Heart left ventricle (tissue), 16 donors: ENCODE results near the gene CBX5. TPM values are rescaled to one million over a fixed set of nuclear protein-coding genes. Genes with fewer than 3 reads are reported as not detected.
A peak's percentile ranks its signal among the peaks of the same experiment; 100 is the strongest.
"Not testable (repeated sequence)": the region's sequence is repeated elsewhere in the genome, so short reads cannot be mapped to it uniquely, and the experiment has no call there.

Source experiments
- ATAC-seq, 4 donors: fragments of 200-7000 bp; cut with Tn5 transposase; one replicate each; pipeline ENCODE4 v1.9.1; 2020 to 2022; ENCODE audit warnings: moderate library complexity in 4 of 4, mild to moderate bottlenecking in 3 of 4, moderate number of reproducible peaks in 1 of 4
- DNase-seq, 5 donors: peaks; one replicate each; pipeline ENCODE4 v3.0.0-alpha.2; 2020
- H3K27ac ChIP-seq, 12 donors: fragments of 200-600 bp; sonication (generic) in 4 of 12; one replicate each; pipeline versions ENCODE4 v1.5.0 to v1.8.0; 2016 to 2022; ENCODE audit warnings: mild to moderate bottlenecking in 2 of 12
- H3K27me3 ChIP-seq, 9 donors: fragments of 200-600 bp; sonication (generic) in 2 of 9; one replicate each; pipeline versions ENCODE4 v1.5.1 to v1.8.0; 2016 to 2022; ENCODE audit warnings: mild to moderate bottlenecking in 3 of 9
- H3K36me3 ChIP-seq, 9 donors: fragments of 200-600 bp; sonication (generic) in 2 of 9; one replicate each; pipeline versions ENCODE4 v1.5.0 to v1.8.0; 2018 to 2022; ENCODE audit warnings: mild to moderate bottlenecking in 2 of 9
- H3K4me1 ChIP-seq, 12 donors: fragments of 200-600 bp; sonication (generic) in 4 of 12; one replicate each; pipeline versions ENCODE4 v1.5.0 to v1.8.0; 2016 to 2022; ENCODE audit warnings: mild to moderate bottlenecking in 3 of 12
- H3K4me3 ChIP-seq, 12 donors: fragments of 200-600 bp; sonication (generic) in 4 of 12; one replicate each; pipeline versions ENCODE4 v1.5.0 to v1.8.0; 2017 to 2022; ENCODE audit warnings: mild to moderate bottlenecking in 9 of 12, moderate library complexity in 4 of 12
- H3K9me3 ChIP-seq, 12 donors: fragments of 200-600 bp; sonication (generic) in 4 of 12; one replicate each; pipeline versions ENCODE4 v1.5.0 to v1.8.0; 2016 to 2022; ENCODE audit warnings: mild to moderate bottlenecking in 1 of 12
- POLR2A ChIP-seq, 2 donors: fragments of 450-650 bp; IDR thresholded peaks; one replicate each; pipeline ENCODE4 v1.6.1; 2017; ENCODE audit warnings: antibody characterized with exemption in 2 of 2, mild to moderate bottlenecking in 2 of 2, moderate library complexity in 2 of 2
- WGBS, 4 donors: extraction: QIAGEN DNeasy Blood & Tissue Kit in 2 of 4; methylation state at CpG; one replicate each; pipeline versions ENCODE4 v1.1.5 to v1.1.7; 2013 to 2018; 5-methylcytosine and 5-hydroxymethylcytosine counted together
- intact Hi-C, 10 donors: fragments of 100-400 bp; cut with DNase I; formaldehyde crosslinking; loops; one replicate each; pipeline versions ENCODE4 v1.11.1 to v1.14.2; 2022
- polyA plus RNA-seq, 2 donors: library from polyadenylated mRNA; stranded (reverse); fragments of 200-250 nt; gene quantifications; one replicate each; pipeline ENCODE4 v1.2.3, GENCODE V29; 2013
- total RNA-seq, 9 donors: library from RNA; depleted of rRNA in 2 of 9; stranded (reverse); fragments of >200 nt in 2 of 9; fragmentation: NEBNext Ultra II Directional in 3 of 9; extraction: Animal tissue kit (Norgen Biotek cat#: 25700) in 3 of 9; gene quantifications; one replicate each; pipeline versions ENCODE4 v1.1.0 to v1.2.4, GENCODE V29; 2016 to 2023
- TF ChIP-seq, protein P1 (sequence below), 12 donors: fragments of 200-600 bp; sonication (generic) in 4 of 12; IDR thresholded peaks; one replicate each; pipeline versions ENCODE4 v1.5.0 to v1.8.0; 2018 to 2022; ENCODE audit warnings: antibody characterized with exemption in 12 of 12, mild to moderate bottlenecking in 5 of 12
- donor health status: ischemic (EF 13 %, LVEDD 7.1; RV severe dilation, severe dysfunction).
- donor health status: healthy with polysubstance abuse.
- donor health status: DM: no; HTN: yes; CAD: no.
- donor health status: DM: no; HTN: no; CAD: no.
- donor health status: ischemic (EF 25% LVEDD 6.9; RV normal size, moderate dysfunction).
- donor health status: ischemic (EF 25% LVEDD 5.7; RV mildly dilated, moderate dysfunction).
- donor health status: healthy.
- donor health status: DM: yes; HTN: yes; CAD: no.
- donor health status: ischemic (EF 35%, LVEDD 5.7; RV mildly dilated, moderate dysfunction).
- donor health status: nonischemic (EF 11% LVEDD 7.7; RV severe dilation, severe dysfunction).
- donor health status: DM: yes; HTN: yes; CAD: no.
- donor health status: PGD.
- donor health status: ischemic (EF 29% LVEDD 5.4; RV normal size, mild dysfunction).
- donor health status: nonischemic (EF 23%, LVEDD 6.1; RV moderate dilation, normal function).

Gene CBX5
- total and polyA plus RNA-seq, 11 donors = 18.4 to 59.5 (median 39.9) TPM

DNA sequence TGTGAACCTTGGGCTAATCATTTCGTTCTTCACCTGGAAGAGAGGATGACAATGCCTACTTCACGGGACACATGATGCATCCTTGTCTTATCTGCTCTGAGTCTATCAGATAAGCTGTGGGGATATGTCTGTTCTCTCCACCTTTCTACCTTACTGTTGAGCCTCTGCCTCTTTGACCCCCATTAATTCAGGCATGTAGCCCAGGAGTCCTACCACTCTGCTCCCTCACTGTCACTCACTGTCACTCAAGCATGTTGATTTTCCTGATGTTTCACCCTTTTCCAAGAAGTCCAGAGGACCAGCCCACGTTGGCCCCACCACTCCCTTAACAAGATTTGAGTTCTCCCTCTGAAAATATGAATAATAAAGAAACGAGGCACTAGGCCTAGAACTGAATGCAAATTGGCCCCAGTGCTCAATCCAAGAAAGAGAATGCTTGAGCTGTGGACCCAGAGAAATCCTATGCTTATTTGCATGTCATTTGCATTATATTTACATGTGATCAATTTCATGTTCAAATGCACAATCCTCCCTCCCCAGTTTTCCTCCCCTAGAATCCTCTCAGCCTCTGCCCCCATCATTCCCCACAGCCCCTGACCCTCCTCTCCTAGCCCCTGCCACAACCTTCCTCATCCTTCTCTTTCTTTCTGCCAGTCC, 84.7 kb downstream of the CBX5 start:
- TF ChIP-seq, protein P1, sequence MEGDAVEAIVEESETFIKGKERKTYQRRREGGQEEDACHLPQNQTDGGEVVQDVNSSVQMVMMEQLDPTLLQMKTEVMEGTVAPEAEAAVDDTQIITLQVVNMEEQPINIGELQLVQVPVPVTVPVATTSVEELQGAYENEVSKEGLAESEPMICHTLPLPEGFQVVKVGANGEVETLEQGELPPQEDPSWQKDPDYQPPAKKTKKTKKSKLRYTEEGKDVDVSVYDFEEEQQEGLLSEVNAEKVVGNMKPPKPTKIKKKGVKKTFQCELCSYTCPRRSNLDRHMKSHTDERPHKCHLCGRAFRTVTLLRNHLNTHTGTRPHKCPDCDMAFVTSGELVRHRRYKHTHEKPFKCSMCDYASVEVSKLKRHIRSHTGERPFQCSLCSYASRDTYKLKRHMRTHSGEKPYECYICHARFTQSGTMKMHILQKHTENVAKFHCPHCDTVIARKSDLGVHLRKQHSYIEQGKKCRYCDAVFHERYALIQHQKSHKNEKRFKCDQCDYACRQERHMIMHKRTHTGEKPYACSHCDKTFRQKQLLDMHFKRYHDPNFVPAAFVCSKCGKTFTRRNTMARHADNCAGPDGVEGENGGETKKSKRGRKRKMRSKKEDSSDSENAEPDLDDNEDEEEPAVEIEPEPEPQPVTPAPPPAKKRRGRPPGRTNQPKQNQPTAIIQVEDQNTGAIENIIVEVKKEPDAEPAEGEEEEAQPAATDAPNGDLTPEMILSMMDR (IDR thresholded peaks at IDR 0.05) = no peak
- TF ChIP-seq POLR2A (IDR thresholded peaks at IDR 0.05) = no peak
- WGBS, 4 donors = 39 to 45% (median 42%) methylated on average over 4 of the region's 4 CpGs
- DNase-seq = no peak
- ATAC-seq = no peak
- Histone ChIP-seq H3K4me3 (no peak overlapping the region), H3K36me3 (no peaks in the 10 kb centered on the region), H3K27me3 (peaks cover 4 to 90% (median 49%) of the 10 kb centered on the region in 9 donors), H3K9me3 (no peaks in the 10 kb centered on the region), H3K27ac (no peak overlapping the region), H3K4me1 (peaks cover 0 to 10% (median 1%) of the 10 kb centered on the region in 12 donors)
- intact Hi-C loops = loop anchor here in 1 of 10 donors (10.0 kb wide), 1 partner anchor 440 kb away; the partner anchor contains the start of gene CISTR

DNA sequence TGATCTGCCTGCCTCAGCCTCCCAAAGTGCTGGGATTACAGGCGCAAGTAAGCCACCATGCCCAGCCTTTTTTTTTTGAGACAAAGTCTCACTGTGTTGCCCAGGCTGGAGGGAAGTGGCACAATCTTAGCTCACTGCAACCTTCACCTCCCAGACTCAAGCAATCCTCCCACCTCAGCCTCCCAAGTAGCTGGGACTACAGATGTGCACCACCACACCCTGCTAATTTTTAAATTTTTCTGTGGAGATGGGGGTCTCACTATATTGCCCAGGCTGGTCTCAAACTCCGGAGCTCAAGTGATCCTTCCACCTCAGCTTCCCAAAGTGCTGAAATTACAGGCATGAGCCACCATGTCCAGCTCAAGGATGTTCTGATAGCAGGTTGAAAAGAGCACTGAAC, 85.3 kb downstream of the CBX5 start:
- intact Hi-C loops = loop anchor here in 5 of 10 donors (5.0 to 10.0 kb wide), 3 partner anchors 162 to 440 kb away; partner anchors contain the start of genes HOXC8 (in 3 of the 5), CISTR (in 1 of the 5) and HOXC5 (in 1 of the 5)
- not testable (repeated sequence) for H3K36me3 ChIP-seq, ATAC-seq, DNase-seq, H3K4me1 ChIP-seq, H3K9me3 ChIP-seq, H3K4me3 ChIP-seq, H3K27ac ChIP-seq
- peaks cover 0 to 90% (median 43%) of the 10 kb centered on the region in 9 donors for H3K27me3 ChIP-seq
- 60 to 85% (median 75%) methylated on average over 2 of the region's 2 CpGs for WGBS, 4 donors

DNA sequence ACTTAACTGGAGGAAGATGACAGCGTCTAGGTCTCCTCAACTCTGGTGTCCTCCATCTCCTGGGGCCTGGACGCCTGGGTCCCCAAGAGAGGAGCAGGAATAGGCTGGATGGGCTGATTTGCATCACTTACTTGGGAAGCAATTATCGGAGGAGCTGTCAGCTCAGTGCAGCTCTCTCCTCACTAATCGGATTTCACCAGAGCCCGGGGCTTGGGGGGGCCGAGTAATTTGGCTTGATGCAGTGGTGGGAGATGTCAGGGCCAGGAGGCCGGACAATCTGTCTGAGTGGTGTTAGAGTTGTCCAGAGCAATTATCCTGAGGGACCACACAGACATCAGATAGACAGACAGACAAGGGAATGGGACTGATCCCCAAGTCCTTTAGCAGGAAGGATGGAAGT, 86.5 kb downstream of the CBX5 start:
- H3K27me3 ChIP-seq = peaks cover 0 to 80% (median 35%) of the 10 kb centered on the region in 9 donors
- no peak overlapping the region for H3K27ac ChIP-seq

DNA sequence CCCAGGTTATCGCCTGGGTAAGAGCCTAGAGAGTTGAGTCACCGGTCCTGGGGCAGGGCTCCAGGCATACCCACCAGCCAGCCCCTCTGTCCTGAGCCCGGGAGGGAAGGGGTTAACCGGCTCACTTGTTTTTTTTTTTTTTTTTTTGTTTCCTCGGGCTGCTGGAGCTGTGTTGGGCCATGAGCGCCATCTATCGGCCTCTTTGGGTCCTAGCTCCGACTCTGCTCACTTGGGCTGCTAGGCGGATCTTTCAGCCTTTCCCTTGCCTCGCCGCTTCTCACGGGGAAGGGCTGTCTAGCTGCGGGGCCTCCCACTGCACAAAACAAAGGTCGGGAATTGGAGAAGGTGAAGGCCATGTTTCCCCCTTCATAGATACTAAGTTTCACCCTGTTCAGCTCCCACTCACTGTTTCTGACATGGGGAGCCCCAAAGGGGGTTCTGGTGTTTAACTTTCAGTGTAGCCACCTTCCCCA, 88.3 kb downstream of the CBX5 start:
- peak; percentile 19 to 65 (median 59) for ATAC-seq
- Histone ChIP-seq H3K4me3 (no peak overlapping the region), H3K27me3 (peaks cover 0 to 64% (median 34%) of the 10 kb centered on the region in 9 donors), H3K27ac (no peak overlapping the region), H3K36me3 (peaks cover 0 to 3% (median 0%) of the 10 kb centered on the region in 9 donors), H3K9me3 (no peaks in the 10 kb centered on the region), H3K4me1 (peaks cover 0 to 20% (median 9%) of the 10 kb centered on the region in 12 donors)
- 1% methylated on average over 14 of the region's 14 CpGs for WGBS, 4 donors
- intact Hi-C loops = loop anchor here in 9 of 10 donors (1.0 to 10.0 kb wide), 8 partner anchors 159 to 437 kb away; partner anchors contain the start of genes HOXC8 (in 4 of the 9), HOXC5 (in 2 of the 9) and CISTR (in 1 of the 9)
- peak; percentile 73 to 84 (median 81) for DNase-seq
- TF ChIP-seq, protein P1 (IDR thresholded peaks at IDR 0.05) = peak; percentile 71 to 91 (median 78)
- TF ChIP-seq POLR2A (IDR thresholded peaks at IDR 0.05) = no peak

More for the DNA sequence above, 86.5 kb downstream of the CBX5 start:
- no peak overlapping the region for H3K4me3 ChIP-seq
- H3K36me3 ChIP-seq = no peaks in the 10 kb centered on the region
- peaks cover 0 to 13% (median 1%) of the 10 kb centered on the region in 12 donors for H3K4me1 ChIP-seq
- intact Hi-C loops = loop anchor here in 6 of 10 donors (2.0 to 10.0 kb wide), 4 partner anchors 161 to 439 kb away; partner anchors contain the start of genes HOXC8 (in 4 of the 6), CISTR (in 1 of the 6) and HOXC5 (in 1 of the 6)
- no peaks in the 10 kb centered on the region for H3K9me3 ChIP-seq
- WGBS, 4 donors = 44 to 54% (median 51%) methylated on average over 6 to 7 of the region's 7 CpGs
- TF ChIP-seq, protein P1 (IDR thresholded peaks at IDR 0.05) = no peak
- TF ChIP-seq POLR2A (IDR thresholded peaks at IDR 0.05) = no peak
- no peak for ATAC-seq
- no peak for DNase-seq
